Measurements from ENCODE around the gene CRHBP.
"Not testable (repeated sequence)": the region's sequence is repeated elsewhere in the genome, so short reads cannot be mapped to it uniquely, and the experiment has no call there.

The CRHBP gene

GRCh38 chr5:76952795-76953536 is at the start of gene CRHBP:
TSS of gene CRHBP (plus strand) at chr5:76953045. CDS start at chr5:76953135, 90 bp downstream.
- no peak for DNase-seq

- no peak for DNase-seq
Observed at GRCh38 chr5:76908166-76908565, 44.7 kb upstream of the CRHBP start.

- DNase-seq, result not testable (repeated sequence)
Observed at GRCh38 chr5:76910344-76910933, 42.4 kb upstream of the CRHBP start.

GRCh38 chr5:76914671-76915070 is 38.2 kb upstream of the CRHBP start:
- DNase-seq, result not testable (repeated sequence)

- no peak for DNase-seq
Observed at GRCh38 chr5:76918539-76918938, 34.3 kb upstream of the CRHBP start.

- DNase-seq, result no peak
Observed at GRCh38 chr5:76920491-76920890, 32.4 kb upstream of the CRHBP start.

- no peak for DNase-seq
Observed at GRCh38 chr5:76926329-76927105, 26.3 kb upstream of the CRHBP start.

GRCh38 chr5:76927961-76928360 is 24.9 kb upstream of the CRHBP start:
- DNase-seq, result no peak

GRCh38 chr5:76930083-76930482 is 22.8 kb upstream of the CRHBP start:
- DNase-seq, result no peak

- no peak for DNase-seq
Observed at GRCh38 chr5:76938177-76938576, 14.7 kb upstream of the CRHBP start.

- no peak for DNase-seq
Observed at GRCh38 chr5:76941000-76941399, 11.8 kb upstream of the CRHBP start.

GRCh38 chr5:76941442-76941841 is 11.4 kb upstream of the CRHBP start:
- no peak for DNase-seq

GRCh38 chr5:76942581-76942980 is 10.3 kb upstream of the CRHBP start:
- no peak for DNase-seq

GRCh38 chr5:76943006-76943405 is 9.8 kb upstream of the CRHBP start:
- DNase-seq, result no peak

- no peak for DNase-seq
Observed at GRCh38 chr5:76944638-76945037, 8.2 kb upstream of the CRHBP start.

- DNase-seq, result not testable (repeated sequence)
Observed at GRCh38 chr5:76945238-76945637, 7.6 kb upstream of the CRHBP start.

GRCh38 chr5:76946090-76946489 is 6.8 kb upstream of the CRHBP start:
- no peak for DNase-seq

- DNase-seq, result no peak
Observed at GRCh38 chr5:76947082-76947503, 5.8 kb upstream of the CRHBP start.

- DNase-seq, result no peak
Observed at GRCh38 chr5:76953551-76954382, 922 bp downstream of the CRHBP start.

GRCh38 chr5:76954383-76954763 is 1.5 kb downstream of the CRHBP start:
- no peak for DNase-seq

GRCh38 chr5:76956033-76956432 is 3.2 kb downstream of the CRHBP start:
- no peak for DNase-seq

GRCh38 chr5:76958991-76959767 is 6.3 kb downstream of the CRHBP start:
- no peak for DNase-seq

All from activated naive CD4-positive, alpha-beta T cell treated with anti-CD3 and anti-CD28 coated beads, Interleukin-2, amount 50 U/mL, for 16 hours (primary cell).